GM19238 (cell line): ENCODE measurements around the gene ARL15.

Experiments used
- DNase-seq: peaks from one replicate; pipeline ENCODE4 v3.0.0; 2011; ENCODE audit warnings: low spot score; ENCODE audit not compliant: insufficient read length

The ARL15 gene

DNA sequence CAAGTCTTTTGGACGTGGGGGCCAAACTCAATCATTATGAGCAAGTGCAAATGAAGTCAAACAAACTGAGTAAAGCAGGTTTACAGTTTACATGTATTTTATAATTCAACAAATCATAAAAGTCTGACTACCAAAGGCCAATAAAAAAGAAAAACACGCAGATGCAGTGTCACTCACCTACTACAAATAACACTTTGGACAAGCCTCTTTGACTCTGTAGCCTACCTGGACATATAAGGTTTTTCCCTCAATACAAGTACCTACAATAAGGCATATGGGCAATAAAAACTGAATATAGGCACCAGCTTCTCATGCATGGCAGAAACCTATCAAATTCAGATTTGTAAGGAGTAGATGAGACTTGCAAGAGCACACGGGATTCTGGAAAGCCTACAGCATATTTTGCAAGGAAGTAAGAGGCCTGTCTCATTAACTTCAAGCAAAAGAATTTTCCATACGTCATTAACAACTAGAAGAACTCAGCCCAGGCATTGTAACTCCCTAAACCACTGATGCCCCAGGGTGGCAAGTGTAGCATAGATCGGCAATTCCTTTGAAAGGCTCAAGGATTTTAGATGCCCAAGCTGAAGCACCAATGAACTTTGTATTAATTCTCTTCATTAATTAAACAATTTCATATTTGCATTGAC lies 21.7 kb downstream of the ARL15 start:
- no peak for DNase-seq

DNA sequence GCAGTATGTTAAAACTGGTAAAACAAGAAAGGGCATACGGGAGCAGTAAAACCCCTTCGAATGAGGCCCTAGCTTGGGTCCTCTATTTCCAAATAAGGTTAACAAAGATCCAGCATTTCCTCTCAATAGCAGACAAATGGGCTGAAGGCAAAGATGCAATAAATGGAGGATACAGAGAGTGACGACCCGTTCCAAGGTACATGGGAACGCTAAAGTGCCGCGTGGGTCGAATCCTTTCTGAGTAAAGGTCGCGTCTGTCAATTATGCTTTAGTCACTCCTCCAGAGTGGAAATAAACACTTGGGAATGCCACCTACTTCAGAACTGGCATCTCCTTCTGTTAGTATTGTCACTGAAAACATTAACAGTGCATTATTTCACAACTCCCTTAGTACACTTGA lies 24.7 kb downstream of the ARL15 start:
- no peak for DNase-seq

DNA sequence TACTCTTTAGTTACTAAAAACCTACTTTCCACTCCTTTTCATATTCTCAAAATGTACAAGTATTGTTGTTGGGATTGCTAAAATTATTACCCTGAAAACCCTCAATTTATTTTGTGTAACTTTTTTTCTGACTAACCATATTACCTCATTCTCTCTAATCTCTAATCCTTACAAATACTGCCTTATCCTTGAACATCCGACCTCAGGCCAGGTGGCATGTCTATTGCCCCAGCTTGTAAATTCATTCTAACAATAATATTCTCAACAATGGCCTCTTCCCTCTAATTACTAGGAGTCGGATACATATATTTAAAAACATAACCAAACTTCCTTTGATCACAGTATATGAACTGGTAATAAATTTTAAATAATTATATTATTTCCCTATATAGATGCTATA lies 25.8 kb downstream of the ARL15 start:
- DNase-seq: no peak

DNA sequence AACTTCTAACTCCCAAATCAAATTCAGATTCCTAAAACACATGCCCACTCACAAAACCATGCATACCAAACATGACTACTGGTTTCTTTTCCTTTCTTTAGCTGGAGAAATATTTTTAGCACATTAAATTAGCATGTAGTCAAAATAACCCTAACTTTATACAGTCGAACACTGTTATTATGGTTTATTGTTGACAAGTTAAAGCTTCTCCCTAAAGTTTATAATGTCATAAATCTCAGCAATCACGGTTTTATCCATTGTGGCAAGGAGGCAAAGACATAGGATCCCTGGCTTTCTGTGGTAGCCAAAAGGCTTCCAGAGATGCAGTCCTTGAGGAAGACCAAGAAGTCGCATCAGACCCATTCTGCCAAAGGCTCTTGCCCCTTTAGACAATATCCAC lies 27.5 kb downstream of the ARL15 start:
- no peak for DNase-seq

DNA sequence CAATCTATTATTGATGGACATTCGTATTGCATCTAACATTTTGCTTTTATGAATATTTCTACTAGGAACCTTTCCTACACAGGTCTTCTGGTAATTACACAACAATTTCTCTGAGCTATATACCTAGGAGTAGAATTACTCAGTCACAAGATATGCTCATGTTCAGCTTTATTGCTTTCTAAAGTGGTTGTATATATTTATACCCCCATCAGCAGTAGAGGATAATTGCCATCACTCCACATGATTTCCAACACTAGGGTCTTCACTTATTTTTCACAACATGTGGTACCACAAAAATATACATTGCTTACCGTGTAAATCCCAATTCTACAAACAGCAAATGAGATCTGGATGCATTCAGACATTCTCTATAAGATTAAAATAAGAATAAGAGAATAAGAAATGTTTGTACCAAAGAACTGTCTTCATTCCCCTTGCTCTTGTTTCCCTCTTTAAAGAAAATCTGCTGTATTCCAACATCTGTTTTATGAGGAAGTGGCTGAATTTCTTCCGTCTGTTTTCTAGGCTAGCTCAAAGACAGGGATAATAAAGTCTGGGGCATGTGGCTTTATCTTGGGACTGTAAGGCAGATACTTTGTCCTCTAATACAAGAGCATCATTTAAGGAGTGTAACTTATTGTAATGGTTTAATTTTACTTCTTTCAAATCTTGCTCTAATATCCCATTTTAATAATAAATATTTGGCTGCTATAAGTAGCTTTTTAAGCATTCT lies 28.2 kb downstream of the ARL15 start:
- DNase-seq: no peak

DNA sequence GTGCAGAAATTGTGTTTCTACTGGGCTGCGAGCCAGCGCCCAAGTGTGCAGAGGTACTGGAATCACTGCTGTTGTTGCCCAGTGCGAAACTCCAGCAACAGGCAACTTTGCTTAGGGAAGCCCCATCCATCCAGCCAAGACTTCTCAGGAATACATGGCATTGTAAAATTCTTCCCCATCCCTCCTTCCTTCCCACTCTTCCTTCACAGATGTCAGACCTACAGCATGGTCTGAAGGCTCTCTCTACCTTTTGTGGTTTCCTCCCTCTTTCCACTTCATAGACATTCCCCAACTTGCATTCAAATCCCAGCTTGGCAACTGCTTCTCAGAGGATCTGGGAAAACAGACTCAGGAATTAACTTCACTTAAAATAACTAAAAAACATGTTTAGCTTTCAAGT lies 30.4 kb downstream of the ARL15 start:
- no peak for DNase-seq

DNA sequence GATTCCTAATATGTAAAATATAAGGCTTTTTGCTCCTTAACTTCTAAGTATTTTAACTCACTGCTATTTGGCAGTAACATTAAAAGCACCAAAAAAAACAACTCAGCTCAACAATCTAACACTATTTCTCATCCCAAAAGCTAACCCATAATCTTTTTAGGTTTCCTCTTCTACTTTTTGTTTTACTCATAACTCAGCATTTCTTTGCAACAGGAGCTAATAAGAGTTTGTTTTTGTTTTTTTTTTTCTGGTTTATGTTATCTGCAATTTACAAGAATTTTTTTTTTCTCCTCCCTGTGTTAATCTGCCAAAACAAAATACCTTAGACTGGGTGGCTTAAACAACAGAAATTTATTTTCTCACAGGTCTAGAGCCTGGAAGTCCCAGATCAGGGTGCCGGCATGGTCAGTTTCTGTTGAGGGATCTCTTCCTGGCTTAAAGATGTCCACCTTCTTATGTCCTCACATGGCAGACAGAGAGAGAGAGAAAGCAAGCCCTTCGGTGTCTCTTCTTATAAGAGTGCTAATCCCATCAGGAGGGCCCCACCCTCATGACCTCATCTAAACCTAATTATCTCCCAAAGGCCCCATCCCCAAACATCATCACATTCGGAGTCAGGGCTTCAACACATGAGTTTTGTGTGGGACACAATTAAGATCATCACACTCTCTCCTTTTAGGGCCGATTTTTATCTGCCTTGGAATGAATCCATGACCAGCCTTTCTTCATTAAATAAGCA lies 31.2 kb downstream of the ARL15 start:
- DNase-seq: no peak

DNA sequence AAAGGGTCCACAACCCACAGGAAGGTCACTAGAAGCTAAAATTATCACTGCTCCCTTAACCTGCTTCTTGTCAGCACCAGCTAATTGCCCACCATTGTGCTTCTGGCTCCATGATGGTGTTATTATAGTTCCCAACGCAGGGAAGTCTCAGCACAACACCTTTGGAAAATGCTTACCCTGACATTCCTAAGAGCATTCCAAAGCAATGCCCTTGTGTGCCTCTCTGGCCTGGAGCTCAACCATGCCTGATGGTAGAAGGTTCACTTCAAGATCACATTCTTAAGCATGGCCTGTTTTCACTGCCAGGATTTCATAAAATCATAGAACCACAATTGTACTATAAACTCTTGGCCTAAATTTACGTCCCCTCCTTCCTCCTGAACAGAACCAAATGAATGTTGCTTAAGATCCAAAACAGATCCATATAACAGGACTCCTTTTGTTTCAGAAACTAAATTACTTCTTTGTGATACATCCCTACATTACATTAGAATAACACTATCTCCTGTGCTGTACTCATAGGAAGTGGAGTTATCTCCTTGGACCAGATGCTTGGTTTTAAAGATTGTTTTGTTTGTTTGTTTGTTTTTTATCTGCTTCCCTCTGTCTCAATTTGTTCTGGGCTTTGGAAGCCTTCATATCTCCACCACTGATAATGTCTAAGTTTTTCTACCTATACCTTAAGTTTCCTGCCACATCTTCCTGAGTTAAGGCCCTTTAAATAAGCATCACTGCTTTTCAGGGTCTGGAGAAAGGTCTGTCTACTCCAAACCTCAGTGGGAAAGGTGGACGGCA lies 32.1 kb downstream of the ARL15 start:
- no peak for DNase-seq

DNA sequence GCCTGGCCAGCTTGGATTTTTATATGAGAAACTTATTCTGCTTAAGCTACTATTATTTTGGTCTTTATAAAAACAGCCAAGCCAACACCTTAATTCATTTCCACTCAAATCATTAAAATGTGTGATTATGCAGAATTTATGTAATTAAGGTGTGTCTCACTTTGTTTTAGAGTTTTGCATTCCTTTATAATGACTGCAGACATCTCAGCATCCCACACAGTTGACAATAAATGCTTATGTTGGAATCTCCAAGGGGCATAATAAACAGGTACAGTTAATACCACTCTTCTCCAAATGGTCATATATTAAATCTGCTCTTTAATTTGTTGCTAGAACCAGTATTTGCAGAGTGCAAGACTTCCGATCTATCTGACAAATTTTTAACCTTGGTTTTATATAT lies 34.3 kb downstream of the ARL15 start:
- DNase-seq: no peak

DNA sequence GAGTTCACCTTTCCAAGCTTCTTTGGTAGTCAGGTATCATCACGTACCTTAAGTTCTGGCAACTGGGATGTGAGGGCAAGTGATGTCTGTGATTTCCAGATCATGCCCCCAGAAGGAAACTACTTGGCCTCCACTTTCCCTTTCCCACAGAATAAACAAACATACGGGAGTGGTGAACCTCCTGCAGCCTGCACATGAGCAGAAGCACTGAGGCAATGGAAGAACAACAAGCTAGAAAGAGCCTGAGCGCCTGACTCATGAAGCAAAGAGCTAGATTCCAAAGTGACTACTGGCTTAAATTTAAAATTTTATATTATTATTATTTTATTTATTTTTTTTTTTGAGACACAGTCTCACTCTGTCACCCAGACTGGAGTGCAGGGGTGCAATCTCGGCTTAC lies 35.0 kb downstream of the ARL15 start:
- no peak for DNase-seq

DNA sequence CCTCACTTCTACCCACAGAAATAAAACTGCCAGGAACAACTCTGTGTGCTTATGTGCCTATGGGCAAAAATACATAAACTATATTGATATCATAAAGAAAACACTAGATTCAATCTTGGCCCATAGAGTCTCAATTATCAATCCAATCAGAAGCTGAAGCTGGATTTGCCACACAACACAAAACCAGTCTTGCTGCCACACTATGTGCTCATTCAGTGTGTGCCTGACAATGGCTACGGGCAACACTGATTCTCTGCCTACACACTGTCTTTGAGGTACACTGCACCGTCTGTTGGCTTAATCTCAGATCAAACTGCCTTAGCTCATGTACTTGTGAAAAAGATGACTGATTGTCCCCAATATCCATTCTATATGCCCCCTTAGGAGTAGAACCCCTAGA lies 35.4 kb downstream of the ARL15 start:
- DNase-seq: no peak

DNA sequence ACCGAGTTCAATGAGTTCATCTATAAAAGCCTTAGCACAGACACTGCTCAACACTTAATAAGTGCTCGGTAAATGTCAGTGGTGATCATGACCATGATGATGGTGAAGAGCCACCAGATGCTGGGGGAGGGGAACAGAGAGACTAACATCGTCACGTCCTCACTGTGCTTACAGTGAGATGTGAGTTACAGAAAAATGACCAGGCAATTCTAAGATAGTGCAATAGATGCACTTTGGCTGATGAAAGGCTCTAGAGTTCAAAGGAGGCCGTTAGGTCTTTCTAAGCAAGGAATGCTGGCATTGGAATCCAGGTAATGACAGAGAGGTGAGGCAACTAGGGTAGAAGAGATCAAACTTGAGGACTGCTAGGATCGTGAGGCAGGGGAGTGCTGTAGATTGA lies 36.7 kb downstream of the ARL15 start:
- DNase-seq: no peak

DNA sequence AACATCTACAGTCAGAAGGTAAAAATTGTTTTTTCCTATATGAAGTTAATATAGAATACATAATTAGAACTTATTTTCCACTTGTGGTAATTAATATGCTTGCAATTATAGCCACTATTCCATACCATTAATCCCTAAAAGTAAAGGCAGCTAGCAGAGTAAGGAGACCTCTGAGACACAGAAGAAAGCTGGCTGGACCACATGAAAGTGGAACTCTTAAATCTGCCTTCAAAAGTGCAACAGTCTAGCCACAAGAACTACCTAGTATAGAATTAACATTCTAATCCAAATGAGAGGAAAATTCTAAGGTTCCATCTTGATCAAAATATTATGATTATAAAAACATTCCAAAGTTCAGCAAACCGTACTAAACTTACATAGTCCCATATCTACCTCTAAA lies 37.6 kb downstream of the ARL15 start:
- DNase-seq: no peak

DNA sequence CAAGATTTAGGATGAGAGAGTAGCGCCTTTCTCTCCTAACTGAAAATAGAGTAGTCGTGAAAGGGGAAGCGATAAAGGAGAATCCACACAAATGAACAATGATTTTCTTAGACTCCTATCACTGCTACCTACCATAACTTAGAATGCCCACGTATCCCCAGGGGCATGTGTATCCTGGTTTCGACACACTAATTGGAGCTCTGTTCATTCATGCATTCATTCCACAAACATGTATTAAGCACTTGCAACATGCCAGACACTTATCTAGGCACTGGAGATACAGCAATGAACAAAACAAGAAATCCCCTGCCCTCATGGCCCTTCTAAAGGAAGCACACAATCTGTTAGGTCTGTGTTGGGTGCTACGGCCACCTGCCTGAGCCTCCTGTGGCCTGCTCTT lies 40.0 kb downstream of the ARL15 start:
- no peak for DNase-seq

DNA sequence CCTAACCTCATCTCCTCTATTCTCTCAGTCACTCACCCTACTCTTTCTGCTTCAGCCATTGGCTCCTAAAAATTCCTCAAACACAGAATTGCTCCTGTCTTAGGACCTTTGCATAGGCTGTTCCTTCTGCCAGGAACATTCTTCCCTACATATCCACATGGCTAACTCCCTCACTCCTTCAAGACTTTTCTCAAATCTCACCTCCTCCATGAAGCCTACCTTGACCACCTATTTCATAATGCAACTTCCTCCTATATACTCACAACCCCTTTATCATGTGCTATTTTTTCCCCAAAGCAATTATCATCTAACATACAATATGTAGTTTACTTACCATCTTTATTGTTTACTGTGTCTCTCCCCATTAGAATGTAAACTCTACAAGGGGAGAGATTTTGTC lies 45.8 kb downstream of the ARL15 start:
- DNase-seq: no peak

DNA sequence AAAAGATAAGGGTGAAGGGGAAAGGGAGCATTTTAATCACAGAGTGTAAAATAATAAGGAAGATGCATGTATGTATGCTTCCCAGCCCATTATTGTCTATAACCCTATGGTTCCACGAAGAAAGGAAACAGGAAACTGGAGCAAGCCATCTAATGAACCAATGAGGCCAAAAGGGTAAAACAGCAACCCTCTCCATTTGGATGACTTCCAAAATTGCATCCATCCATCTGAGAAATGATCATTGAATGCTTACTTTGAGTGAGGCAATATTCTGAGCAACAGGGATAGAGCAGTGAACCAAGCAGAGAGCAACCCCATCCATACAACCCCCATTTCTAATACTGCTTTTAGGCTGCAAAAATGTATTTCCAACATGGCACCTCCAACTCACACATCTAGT lies 46.9 kb downstream of the ARL15 start:
- no peak for DNase-seq

DNA sequence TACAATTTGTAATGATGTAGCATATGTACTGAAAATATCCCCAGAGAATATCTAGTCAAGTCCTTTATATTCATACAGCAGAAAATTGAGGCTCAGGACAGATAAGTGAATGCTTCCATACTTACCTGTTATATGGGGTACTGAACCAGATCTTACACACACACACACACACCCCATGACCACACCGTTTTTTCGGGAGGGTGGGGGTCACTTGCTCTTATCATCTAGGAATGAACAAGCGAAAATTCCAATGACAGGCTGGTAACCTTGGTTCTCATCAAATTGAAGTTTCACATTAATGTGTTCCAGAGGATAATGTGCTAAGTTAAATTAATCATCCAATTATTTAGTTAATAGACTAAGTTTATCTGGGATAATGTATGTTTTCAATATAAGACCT lies 48.8 kb downstream of the ARL15 start:
- DNase-seq: no peak

DNA sequence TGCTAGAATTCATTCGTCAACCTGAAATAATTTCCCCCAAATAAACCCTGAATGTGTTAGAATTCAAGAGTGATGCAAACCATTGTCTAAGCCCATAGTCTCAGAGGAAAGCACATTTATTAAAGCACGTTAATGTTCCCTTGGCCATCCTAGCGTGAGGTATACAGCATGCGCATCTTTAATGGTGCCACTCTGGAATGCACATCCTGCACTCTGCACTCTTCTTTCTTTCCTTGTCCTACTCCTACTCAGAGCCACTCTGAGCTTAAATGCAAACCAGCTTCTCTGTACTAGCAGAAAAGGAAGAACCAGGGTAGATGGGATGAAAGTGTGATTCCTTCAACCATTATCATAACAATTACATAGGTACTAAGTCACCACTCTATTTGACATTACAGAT lies 50.4 kb downstream of the ARL15 start:
- DNase-seq: no peak

DNA sequence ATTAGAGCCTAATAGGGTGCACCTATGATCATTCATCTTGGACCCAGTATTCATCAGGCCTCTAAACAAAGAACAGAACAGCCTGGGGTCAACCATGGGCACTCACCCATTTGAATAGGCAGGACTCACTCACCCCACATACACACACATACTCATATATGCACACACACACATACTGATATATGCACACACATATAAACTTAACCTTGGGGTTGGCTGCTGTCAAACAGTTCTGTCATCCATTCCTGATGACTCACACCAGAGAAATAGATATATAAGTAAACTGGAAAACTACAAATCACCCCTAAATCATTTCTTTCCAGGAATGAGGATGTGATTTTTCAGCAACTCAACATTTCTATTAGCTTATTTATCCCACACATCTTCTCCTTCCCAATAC lies 51.3 kb downstream of the ARL15 start:
- no peak for DNase-seq

DNA sequence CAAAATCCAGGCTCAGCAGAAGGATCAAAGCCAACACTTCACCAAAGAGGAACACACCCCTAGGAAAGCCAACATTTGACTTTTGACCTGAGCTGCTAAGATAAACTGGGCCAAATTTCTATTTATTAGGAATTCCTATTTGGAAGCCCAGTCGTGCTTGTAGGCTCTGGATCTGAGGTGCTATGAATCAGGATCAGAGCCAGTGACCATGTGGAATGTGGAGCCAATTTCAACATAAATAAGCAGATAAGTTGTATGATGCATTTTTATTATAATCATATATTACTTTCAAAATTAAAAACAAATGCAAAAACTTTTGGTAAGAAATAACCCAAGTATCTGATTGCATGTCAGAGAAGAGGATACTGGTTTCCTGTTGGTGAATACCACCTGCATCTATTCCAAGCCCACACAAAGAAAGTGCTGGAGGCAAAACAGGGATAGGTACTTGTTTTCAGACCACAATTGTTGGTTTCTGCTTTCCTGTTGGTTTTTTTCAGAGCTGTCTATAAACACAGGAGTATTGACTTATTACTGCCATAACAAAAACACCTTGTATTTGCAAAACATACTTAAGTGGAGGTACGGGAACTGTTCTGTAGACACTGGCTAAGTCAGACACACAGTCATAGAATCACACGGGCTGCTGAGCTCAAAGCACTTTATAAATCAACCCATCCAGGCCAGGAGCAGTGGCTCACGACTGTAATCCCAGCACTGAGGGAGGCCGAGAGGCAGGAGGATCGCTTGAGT lies 52.8 kb downstream of the ARL15 start:
- DNase-seq: no peak

DNA sequence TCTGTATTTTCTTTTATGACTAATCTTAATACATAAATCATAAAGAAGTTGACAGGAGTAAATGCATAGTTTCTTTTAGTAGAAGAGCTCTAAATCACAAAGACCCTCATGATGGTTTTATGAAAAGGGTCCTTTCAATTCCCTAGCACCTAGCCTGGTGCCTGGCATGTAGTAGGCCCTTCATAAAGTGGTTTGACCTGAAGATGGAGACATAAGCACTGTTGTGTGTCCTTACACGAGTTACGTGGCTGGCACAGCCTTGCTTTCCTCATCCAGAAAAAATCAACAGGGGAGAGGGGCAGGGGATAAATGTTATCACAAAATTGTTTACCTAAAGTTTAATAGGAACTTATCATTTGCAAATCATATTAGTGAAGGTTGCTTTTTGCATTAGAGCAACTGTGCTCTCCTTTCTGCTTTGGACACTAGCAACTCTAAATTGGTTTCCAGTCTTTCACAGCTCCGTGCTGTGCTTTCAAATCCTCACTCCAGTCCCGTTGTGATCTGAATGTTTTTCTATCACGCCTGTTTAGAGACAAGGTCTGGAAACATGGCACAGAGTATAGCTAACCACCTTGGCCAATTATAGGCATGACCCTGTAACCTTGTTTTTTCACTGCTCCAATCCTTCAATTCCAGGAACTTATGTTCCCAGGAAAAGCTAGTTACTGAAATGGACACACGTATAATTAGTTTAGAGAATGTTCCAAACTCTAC lies 55.7 kb downstream of the ARL15 start:
- DNase-seq: no peak
